ENCODE data around the gene UBE2D2.
"Not testable (repeated sequence)": the region's sequence is repeated elsewhere in the genome, so short reads cannot be mapped to it uniquely, and the experiment has no call there.

The UBE2D2 gene

DNA sequence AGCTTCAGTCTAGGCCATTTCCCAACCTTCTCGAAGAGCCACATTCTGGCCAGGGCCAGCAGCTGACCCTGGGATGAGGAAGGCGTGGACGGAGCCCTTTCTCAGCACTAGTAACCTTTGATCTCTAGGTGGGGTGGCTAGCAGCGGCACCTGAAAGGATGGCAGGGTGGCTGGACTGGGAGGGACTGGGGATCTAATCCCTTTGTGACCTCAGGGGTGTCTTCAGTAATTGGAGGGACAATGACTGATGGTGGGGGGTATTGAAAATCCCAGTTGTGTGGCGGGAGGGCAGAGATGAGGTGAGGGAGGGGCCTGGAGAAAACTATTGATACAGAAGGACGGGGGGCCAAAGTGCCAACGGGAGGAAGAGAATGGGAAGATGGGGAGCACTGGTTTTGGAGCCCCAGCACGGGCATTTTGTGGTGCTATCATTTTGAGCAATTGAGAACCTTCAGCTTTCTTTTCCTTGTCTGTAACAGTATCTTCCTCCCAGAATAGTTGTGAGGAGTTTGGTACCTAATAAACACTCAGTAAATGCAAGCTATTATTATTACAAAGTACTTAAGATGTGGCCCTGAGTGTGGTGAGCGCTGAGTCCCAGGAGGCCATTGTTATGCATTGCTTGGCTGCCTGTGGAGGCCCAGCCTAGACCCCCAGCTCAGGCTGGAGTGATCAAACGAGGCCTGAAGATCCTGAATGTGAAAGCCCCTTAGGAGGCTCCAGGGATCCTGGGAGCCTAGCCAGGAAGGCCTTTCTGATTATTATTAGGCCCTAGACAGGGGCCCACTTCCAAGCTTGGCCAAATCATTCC is 37.3 kb upstream of the UBE2D2 start:
- TF ChIP-seq, protein P1, sequence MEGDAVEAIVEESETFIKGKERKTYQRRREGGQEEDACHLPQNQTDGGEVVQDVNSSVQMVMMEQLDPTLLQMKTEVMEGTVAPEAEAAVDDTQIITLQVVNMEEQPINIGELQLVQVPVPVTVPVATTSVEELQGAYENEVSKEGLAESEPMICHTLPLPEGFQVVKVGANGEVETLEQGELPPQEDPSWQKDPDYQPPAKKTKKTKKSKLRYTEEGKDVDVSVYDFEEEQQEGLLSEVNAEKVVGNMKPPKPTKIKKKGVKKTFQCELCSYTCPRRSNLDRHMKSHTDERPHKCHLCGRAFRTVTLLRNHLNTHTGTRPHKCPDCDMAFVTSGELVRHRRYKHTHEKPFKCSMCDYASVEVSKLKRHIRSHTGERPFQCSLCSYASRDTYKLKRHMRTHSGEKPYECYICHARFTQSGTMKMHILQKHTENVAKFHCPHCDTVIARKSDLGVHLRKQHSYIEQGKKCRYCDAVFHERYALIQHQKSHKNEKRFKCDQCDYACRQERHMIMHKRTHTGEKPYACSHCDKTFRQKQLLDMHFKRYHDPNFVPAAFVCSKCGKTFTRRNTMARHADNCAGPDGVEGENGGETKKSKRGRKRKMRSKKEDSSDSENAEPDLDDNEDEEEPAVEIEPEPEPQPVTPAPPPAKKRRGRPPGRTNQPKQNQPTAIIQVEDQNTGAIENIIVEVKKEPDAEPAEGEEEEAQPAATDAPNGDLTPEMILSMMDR (IDR thresholded peaks at IDR 0.05; ENCODE audit: borderline replicate concordance, control extremely low read depth, extremely low read depth, insufficient read depth, missing control alignments) = no peak
- in situ Hi-C loops (cut with MboI; ENCODE audit: low sequenced_read_pairs, unreplicated experiment) = no loop called here
- DNase-seq (ENCODE audit: low spot score) = no peak

DNA sequence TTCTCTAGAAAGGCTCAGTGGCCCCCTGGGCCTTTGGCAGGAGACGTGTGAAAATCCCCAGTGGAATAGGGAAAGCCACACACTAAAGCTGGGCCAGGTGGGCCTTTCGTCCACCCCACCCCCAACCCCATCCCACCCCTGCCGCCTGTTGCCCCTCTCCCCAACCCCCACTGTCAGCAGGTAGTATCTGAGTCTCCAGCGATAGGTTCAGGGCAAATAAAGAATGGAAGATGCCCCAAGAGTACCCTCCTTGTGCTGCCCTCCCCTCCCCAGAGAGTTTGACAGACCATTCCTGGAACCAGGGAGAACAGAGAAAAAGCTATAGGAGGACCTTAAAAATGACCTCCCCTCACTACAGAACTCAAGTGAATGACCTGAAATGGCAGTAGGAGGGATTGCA is 36.7 kb upstream of the UBE2D2 start:
- no peak for DNase-seq (ENCODE audit: low spot score)
- in situ Hi-C loops (cut with MboI; ENCODE audit: low sequenced_read_pairs, unreplicated experiment) = no loop called here

DNA sequence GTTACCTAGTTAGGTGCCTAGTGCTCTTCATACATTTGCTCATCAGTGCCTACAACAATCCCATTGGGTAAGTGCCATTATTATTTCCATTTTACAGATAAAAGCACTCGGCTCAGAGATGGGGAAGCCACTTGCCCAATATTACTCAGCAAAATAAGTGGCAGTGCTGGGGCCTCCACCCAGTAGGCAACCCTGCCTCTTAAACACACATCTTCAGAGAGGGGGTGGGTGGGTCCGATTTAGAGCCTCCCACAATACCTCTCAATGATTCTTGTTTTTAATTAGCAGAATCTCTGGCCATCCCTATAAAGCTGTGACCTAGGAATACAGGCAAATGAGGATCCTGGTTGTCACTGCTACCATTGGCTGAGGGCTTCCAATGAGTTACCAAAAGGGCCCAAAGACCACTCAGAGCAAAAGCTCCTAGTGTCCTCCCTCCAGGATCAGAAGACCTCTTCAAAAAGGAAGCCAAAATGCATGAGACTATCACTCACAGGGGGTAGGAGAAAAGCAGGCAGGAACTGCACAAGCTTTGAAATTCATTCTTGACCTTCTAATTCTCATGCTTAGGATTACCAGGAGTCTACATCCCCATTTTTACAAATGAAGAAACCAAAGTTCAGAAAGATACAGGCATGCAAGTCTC is 36.1 kb upstream of the UBE2D2 start:
- DNase-seq (ENCODE audit: low spot score) = no peak
- TF ChIP-seq, protein P1 (IDR thresholded peaks at IDR 0.05; ENCODE audit: borderline replicate concordance, control extremely low read depth, extremely low read depth, insufficient read depth, missing control alignments) = no peak
- in situ Hi-C loops (cut with MboI; ENCODE audit: low sequenced_read_pairs, unreplicated experiment) = no loop called here

More for the DNA sequence above, 36.7 kb upstream of the UBE2D2 start:
- TF ChIP-seq, protein P1 (IDR thresholded peaks at IDR 0.05; ENCODE audit: borderline replicate concordance, control extremely low read depth, extremely low read depth, insufficient read depth, missing control alignments) = no peak

DNA sequence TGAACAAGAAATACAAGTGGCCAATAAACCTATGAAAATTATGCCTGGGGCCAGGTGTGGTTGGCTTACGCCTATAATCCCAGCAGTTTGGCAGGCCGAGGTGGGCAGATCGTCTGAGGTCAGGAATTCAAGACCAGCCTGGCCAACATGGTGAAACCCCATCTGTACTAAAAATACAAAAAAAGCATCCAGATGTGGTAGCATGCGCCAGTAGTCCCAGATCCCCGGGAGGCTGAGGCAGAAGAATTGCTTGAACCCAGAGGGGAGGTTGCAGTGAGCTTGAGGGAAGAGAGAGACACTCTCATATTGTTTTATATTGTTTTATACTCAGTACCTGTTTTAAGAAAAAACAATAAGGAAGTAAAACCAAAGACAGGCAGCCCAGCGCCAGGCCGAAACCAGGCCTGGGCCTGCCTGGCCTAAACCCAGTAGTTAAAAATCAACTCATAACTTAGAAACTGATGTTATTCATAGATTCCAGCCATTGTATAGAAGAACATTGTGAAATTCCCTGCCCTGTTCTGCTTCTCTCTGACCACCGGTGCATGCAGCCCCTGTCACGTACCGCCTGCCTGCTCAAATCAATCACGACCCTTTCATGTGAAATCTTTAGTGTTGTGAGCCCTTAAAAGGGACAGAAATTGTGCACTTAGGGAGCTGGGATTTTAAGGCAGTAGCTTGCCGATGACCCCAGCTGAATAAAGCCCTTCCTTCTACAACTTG is 35.4 kb upstream of the UBE2D2 start:
- in situ Hi-C loops (cut with MboI; ENCODE audit: low sequenced_read_pairs, unreplicated experiment); DNase-seq (ENCODE audit: low spot score): not testable (repeated sequence)

DNA sequence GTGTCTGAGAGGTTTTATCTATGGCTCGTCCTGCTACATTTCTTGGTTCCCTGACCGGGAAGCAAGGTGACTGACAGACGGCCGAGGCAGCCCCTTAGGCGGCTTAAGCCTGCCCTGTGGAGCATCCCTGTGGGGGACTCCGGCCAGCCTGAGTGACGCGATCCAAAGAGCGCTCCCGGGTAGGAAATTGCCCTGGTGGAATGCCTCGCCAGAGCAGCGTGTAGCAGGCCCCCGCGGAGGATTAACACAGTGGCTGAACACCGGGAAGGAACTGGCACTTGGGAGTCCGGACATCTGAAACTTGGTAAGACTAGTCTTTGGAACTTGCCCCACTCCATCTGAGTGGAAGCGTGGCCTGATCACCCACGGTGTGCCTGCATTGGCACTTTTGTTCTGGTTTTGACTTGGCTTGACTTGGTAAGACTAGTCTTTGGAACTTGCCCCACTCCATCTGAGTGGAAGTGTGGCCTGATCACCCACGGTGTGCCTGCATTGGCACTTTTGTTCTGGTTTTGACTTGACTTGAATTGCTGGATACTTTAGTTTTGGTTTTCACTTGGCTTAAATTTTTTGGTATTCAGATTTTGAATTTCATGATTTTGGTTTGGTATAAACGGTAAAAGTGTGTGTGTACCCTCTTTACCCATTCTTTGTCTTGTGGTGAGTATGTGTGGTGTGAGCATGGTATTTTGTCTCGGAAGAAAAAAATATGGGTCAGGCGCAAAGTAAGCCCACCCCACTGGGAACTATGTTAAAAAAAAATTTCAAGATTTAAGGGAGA is 34.6 kb upstream of the UBE2D2 start:
- in situ Hi-C loops (cut with MboI; ENCODE audit: low sequenced_read_pairs, unreplicated experiment); DNase-seq (ENCODE audit: low spot score): not testable (repeated sequence)

DNA sequence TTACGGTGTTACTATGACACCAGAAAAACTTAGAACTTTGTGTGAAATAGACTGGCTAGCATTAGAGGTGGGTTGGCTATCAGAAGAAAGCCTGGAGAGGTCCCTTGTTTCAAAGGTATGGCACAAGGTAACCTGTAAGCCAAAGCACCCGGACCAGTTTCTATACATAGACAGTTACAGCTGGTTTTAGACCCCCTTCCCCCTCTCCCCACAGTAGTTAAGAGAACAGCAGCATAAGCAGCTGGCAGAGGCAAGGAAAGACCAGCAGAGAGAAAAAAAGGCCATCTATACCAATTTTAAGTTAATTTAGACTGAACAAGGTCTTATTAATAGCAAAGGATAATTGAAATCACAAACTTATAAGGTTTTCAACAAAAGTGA is 34.1 kb upstream of the UBE2D2 start:
- in situ Hi-C loops (cut with MboI; ENCODE audit: low sequenced_read_pairs, unreplicated experiment); DNase-seq (ENCODE audit: low spot score): not testable (repeated sequence)

DNA sequence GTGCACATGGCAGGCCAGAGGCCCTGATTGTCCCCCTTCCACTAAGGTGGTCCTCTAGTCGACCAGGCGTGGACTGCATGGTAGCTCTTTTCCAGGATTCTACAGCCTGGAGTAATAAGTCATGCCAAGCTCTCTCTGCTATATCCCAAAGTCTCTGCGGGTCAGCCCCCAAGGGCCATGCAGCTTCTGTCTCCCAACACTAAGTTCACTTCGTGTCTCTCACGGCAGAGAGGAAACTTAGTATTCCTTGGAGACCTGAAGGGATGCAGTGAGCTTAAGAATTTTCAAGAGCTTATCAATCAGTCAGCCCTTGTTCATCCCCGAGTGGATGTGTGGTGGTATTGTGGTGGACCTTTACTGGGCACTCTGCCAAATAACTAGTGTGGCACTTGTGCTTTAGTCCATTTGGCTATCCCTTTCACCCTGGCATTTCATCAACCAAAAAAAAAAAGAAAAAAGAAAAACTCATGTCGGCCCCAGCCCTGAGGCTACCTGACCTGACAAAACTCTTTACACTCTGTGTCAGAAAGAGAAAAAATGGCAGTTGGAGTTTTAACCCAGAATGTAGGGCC is 33.2 kb upstream of the UBE2D2 start:
- DNase-seq (ENCODE audit: low spot score); in situ Hi-C loops (cut with MboI; ENCODE audit: low sequenced_read_pairs, unreplicated experiment): not testable (repeated sequence)

DNA sequence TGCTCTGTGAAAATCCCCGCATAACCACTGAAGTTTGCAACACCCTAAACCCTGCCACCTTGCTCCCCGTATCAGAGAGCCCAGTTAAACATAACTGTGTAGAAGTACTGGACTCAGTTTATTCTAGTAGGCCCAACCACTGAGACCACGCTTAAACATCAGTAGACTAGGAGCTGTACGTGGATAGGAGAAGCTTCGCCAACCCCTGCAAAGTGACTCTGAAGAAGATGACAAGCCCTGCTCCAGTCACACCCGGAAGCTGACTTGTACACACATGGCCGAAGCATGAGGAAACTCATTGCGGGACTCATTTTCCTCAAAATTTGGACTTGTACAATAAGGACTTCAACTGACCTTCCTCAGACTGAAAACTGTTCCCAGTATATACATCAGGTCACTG is 32.4 kb upstream of the UBE2D2 start:
- in situ Hi-C loops (cut with MboI; ENCODE audit: low sequenced_read_pairs, unreplicated experiment); DNase-seq (ENCODE audit: low spot score): not testable (repeated sequence)

DNA sequence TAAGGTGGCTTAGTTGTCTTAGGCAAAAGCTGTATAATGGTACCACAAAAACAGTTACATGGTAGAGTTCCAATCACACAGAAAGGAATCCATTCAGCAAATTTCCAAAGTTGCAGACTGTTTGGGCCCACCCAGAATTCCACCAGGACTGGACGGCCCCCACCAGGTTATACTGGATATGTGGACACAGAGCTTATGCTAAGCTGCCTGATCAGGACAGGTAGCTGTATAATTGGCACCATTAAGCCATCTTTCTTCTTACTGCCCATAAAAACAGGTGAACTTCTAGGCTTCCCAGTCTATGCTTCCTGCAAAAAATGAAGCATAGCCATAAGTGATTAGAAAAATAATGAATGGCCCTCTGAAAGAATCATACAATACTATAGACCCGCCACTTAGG is 31.1 kb upstream of the UBE2D2 start:
- in situ Hi-C loops (cut with MboI; ENCODE audit: low sequenced_read_pairs, unreplicated experiment); DNase-seq (ENCODE audit: low spot score): not testable (repeated sequence)

Measured in GM13976 (cell line).